Left renal cortex interstitium (tissue), 4 donors: ENCODE data around the gene HYAL4. TPM values are rescaled to one million over a fixed set of nuclear protein-coding genes. Genes with fewer than 3 reads are reported as not detected.
"Not testable (repeated sequence)": the region's sequence is repeated elsewhere in the genome, so short reads cannot be mapped to it uniquely, and the experiment has no call there.

ENCODE experiments used
- DNase-seq, 4 donors: peaks; one replicate each; pipeline ENCODE4 v3.0.0-alpha.2; 2013; ENCODE audit warnings: low read depth in 4 of 4, low spot score in 2 of 4, missing footprints in 1 of 4
- polyA plus RNA-seq, 4 donors: library from polyadenylated mRNA; unstranded; fragments of 120-200 nt; gene quantifications; one replicate each; pipeline ENCODE4 v1.2.1, GENCODE V29; 2013; ENCODE audit not compliant: insufficient read length in 4 of 4

HYAL4 gene
- polyA plus RNA-seq, result under 1 TPM in 3 of 4 donors, not detected in 1; 0.07 to 0.08 (median 0.08) TPM

- no peak for DNase-seq
Observed at GRCh38 chr7:123844712-123845219, at the start of gene HYAL4. Gene HYAL4, plus strand, starts transcription at chr7:123845169. Its CDS starts 23,105 bp downstream, at chr7:123868274.

- DNase-seq, result no peak
Observed at GRCh38 chr7:123795917-123796316, 49.1 kb upstream of the HYAL4 start.

- no peak for DNase-seq
Observed at GRCh38 chr7:123796568-123796967, 48.4 kb upstream of the HYAL4 start.

GRCh38 chr7:123797673-123798531 is 47.1 kb upstream of the HYAL4 start:
- peak in 2 of 4 donors; percentile 13 to 62 for DNase-seq

- no peak for DNase-seq
Observed at GRCh38 chr7:123798532-123799188, 46.3 kb upstream of the HYAL4 start.

GRCh38 chr7:123802249-123802648 is 42.7 kb upstream of the HYAL4 start:
- no peak for DNase-seq

GRCh38 chr7:123805287-123805686 is 39.7 kb upstream of the HYAL4 start:
- DNase-seq, result no peak

- DNase-seq, result no peak
Observed at GRCh38 chr7:123809471-123809870, 35.5 kb upstream of the HYAL4 start.

- DNase-seq, result no peak
Observed at GRCh38 chr7:123811056-123811455, 33.9 kb upstream of the HYAL4 start.

- no peak for DNase-seq
Observed at GRCh38 chr7:123816916-123817315, 28.1 kb upstream of the HYAL4 start.

- no peak for DNase-seq
Observed at GRCh38 chr7:123819001-123819400, 26.0 kb upstream of the HYAL4 start.

- not testable (repeated sequence) for DNase-seq
Observed at GRCh38 chr7:123819795-123820194, 25.2 kb upstream of the HYAL4 start.

GRCh38 chr7:123820864-123821263 is 24.1 kb upstream of the HYAL4 start:
- no peak for DNase-seq

GRCh38 chr7:123821320-123821719 is 23.6 kb upstream of the HYAL4 start:
- DNase-seq, result no peak

- DNase-seq, result no peak
Observed at GRCh38 chr7:123823898-123824753, 20.8 kb upstream of the HYAL4 start.

- no peak for DNase-seq
Observed at GRCh38 chr7:123824754-123825067, 20.3 kb upstream of the HYAL4 start.

- no peak for DNase-seq
Observed at GRCh38 chr7:123828805-123829204, 16.2 kb upstream of the HYAL4 start.

GRCh38 chr7:123836656-123837055 is 8.3 kb upstream of the HYAL4 start:
- DNase-seq, result no peak

GRCh38 chr7:123839106-123839505 is 5.9 kb upstream of the HYAL4 start:
- DNase-seq, result not testable (repeated sequence)

GRCh38 chr7:123844142-123844541 is 827 bp upstream of the HYAL4 start:
- not testable (repeated sequence) for DNase-seq

GRCh38 chr7:123845823-123846216 is 851 bp downstream of the HYAL4 start:
- no peak for DNase-seq
